CD14-positive monocyte (primary cell): ENCODE results near the gene THRAP3. TPM values are rescaled to one million over a fixed set of nuclear protein-coding genes. Genes with fewer than 3 reads are reported as not detected.

Experiments
- DNase-seq, 3 donors: peaks; one replicate each; pipeline ENCODE4 v3.0.0-alpha.2; 2011 to 2022
- H2AFZ ChIP-seq: 2 replicates; pipeline ENCODE4 v1.6.0; 2012; ENCODE audit warnings: mild to moderate bottlenecking, low read depth, low read length, inconsistent platforms; ENCODE audit not compliant: insufficient read depth, poor library complexity, severe bottlenecking
- H3K27ac ChIP-seq, 2 donors: 1 replicate in 1 of 2; 2 replicates in 1 of 2; pipeline ENCODE4 v1.5.1; 2012 to 2013; ENCODE audit warnings: low read length in 2 of 2, control low read depth in 1 of 2, inconsistent platforms in 1 of 2, low read depth in 1 of 2, mild to moderate bottlenecking in 1 of 2
- H3K27me3 ChIP-seq, 2 donors: one replicate each; pipeline versions ENCODE4 v1.6.0 to v1.6.1; 2011 to 2013; ENCODE audit warnings: low read length in 2 of 2; ENCODE audit not compliant: control insufficient read depth in 2 of 2, insufficient read depth in 2 of 2
- H3K36me3 ChIP-seq, 2 donors: replicated peaks in 1 of 2; 1 replicate in 1 of 2; 2 replicates in 1 of 2; pipeline versions ENCODE4 v1.5.1 to v1.6.1; 2012 to 2013; ENCODE audit warnings: low read length in 2 of 2, control low read depth in 1 of 2, inconsistent platforms in 1 of 2, mild to moderate bottlenecking in 1 of 2; ENCODE audit not compliant: insufficient read depth in 2 of 2, control insufficient read depth in 1 of 2
- H3K4me1 ChIP-seq, 2 donors: 1 replicate in 1 of 2; 2 replicates in 1 of 2; pipeline versions ENCODE4 v1.5.1 to v1.6.1; 2012 to 2013; ENCODE audit warnings: low read length in 2 of 2, control low read depth in 1 of 2, inconsistent platforms in 1 of 2, mild to moderate bottlenecking in 1 of 2, moderate library complexity in 1 of 2; ENCODE audit not compliant: insufficient read depth in 2 of 2, control insufficient read depth in 1 of 2
- H3K4me2 ChIP-seq: replicated peaks from 2 replicates; pipeline ENCODE3; 2012; ENCODE audit warnings: low read length, moderate library complexity, mild to moderate bottlenecking; ENCODE audit not compliant: poor library complexity, severe bottlenecking; ENCODE audit errors: extremely low read depth
- H3K4me3 ChIP-seq, 3 experiments: fragments of 200-600 bp in 1 of 3; sonication (generic) in 1 of 3; replicated peaks in 1 of 3; 1 replicate in 2 of 3; 2 replicates in 1 of 3; pipeline ENCODE4 v1.5.1; 2011 to 2013; ENCODE audit warnings: low read length in 3 of 3, mild to moderate bottlenecking in 3 of 3, control low read depth in 2 of 3, low read depth in 2 of 3, inconsistent platforms in 1 of 3, moderate library complexity in 1 of 3
- H3K79me2 ChIP-seq: 2 replicates; pipeline ENCODE4 v1.6.0; 2012; ENCODE audit warnings: mild to moderate bottlenecking, control low read depth, inconsistent platforms, low read length, moderate library complexity; ENCODE audit not compliant: insufficient read depth
- H3K9ac ChIP-seq: 2 replicates; pipeline ENCODE4 v1.6.0; 2017; ENCODE audit warnings: low read length, mild to moderate bottlenecking; ENCODE audit not compliant: insufficient read depth, poor library complexity, severe bottlenecking
- H3K9me3 ChIP-seq, 2 donors: replicated peaks in 1 of 2; 1 replicate in 1 of 2; 2 replicates in 1 of 2; pipeline versions ENCODE4 v1.5.1 to v1.6.1; 2012 to 2013; ENCODE audit warnings: low read length in 2 of 2, control low read depth in 1 of 2; ENCODE audit not compliant: control insufficient read depth in 1 of 2, insufficient read depth in 1 of 2
- H4K20me1 ChIP-seq: 2 replicates; pipeline ENCODE4 v1.6.0; 2012; ENCODE audit warnings: mild to moderate bottlenecking, low read length, control low read depth, moderate library complexity; ENCODE audit not compliant: insufficient read depth
- H3K27ac Mint-ChIP-seq, 7 donors: one replicate each; pipeline ENCODE4 v1.8.0; 2020; ENCODE audit warnings: mild to moderate bottlenecking in 7 of 7, mixed read lengths in 7 of 7, moderate library complexity in 6 of 7, inconsistent platforms in 2 of 7
- H3K27me3 Mint-ChIP-seq, 3 donors: one replicate each; pipeline ENCODE4 v1.8.0; 2021 to 2022; ENCODE audit warnings: low read depth in 3 of 3, mild to moderate bottlenecking in 3 of 3, mixed read lengths in 3 of 3, moderate library complexity in 3 of 3, inconsistent platforms in 1 of 3
- H3K36me3 Mint-ChIP-seq, 2 donors: one replicate each; pipeline ENCODE4 v1.8.0; 2020; ENCODE audit warnings: mixed read lengths in 2 of 2, inconsistent platforms in 1 of 2, mild to moderate bottlenecking in 1 of 2
- H3K4me1 Mint-ChIP-seq: one replicate; pipeline ENCODE4 v1.8.0; 2020; ENCODE audit warnings: mild to moderate bottlenecking, mixed read lengths
- H3K4me3 Mint-ChIP-seq, 2 donors: one replicate each; pipeline ENCODE4 v1.8.0; 2020; ENCODE audit warnings: mild to moderate bottlenecking in 2 of 2, mixed read lengths in 2 of 2, moderate library complexity in 1 of 2
- H3K9me3 Mint-ChIP-seq, 7 donors: one replicate each; pipeline ENCODE4 v1.8.0; 2020 to 2022; ENCODE audit warnings: mixed read lengths in 7 of 7, mild to moderate bottlenecking in 6 of 7, moderate library complexity in 6 of 7, inconsistent platforms in 2 of 7
- CTCF ChIP-seq: fragments of 200-600 bp; IDR thresholded peaks from one replicate; pipeline ENCODE4 v1.8.0; 2022; ENCODE audit warnings: antibody characterized with exemption, mild to moderate bottlenecking
- WGBS: methylation state at CpG from one replicate; pipeline ENCODE4 v1.1.5; 2013; ENCODE audit warnings: missing lambda C conversion rate; ENCODE audit not compliant: insufficient coverage; 5-methylcytosine and 5-hydroxymethylcytosine counted together
- intact Hi-C, 2 donors: fragments of 100-400 bp; cut with micrococcal nuclease; formaldehyde crosslinking; loops; one replicate each; pipeline versions ENCODE4 v1.15.0 to v1.15.1; 2023
- polyA plus RNA-seq, 3 donors: library from polyadenylated mRNA; depleted of rRNA in 1 of 3; unstranded in 2 of 3; stranded (reverse) in 1 of 3; fragments of 300-500 nt in 2 of 3; fragments of >200 nt in 1 of 3; fragmentation: Illumina TruSeq in 2 of 3; gene quantifications; 1 replicate in 2 of 3; 2 replicates in 1 of 3; pipeline ENCODE4 v1.2.3, GENCODE V29; 2012 to 2021

The THRAP3 gene
- polyA plus RNA-seq, 3 donors = 30.1 to 63.4 (median 35.7) TPM

GRCh38 chr1:36279789-36280296 lies 55.6 kb downstream of the THRAP3 start:
- Mint-ChIP-seq H3K27me3 (peaks cover 0 to 2% (median 0%) of the 10 kb centered on the region in 3 donors), H3K4me3 (no peak overlapping the region), H3K27ac (peak overlapping the region in 2 of 7 donors; percentile 79 to 87), H3K4me1 (no peaks in the 10 kb centered on the region), H3K36me3 (peaks cover 28 to 55% of the 10 kb centered on the region in 2 donors), H3K9me3 (no peaks in the 10 kb centered on the region)
- Histone ChIP-seq H4K20me1 (peaks cover 80% of the 10 kb centered on the region), H3K79me2 (peaks cover 62% of the 10 kb centered on the region), H3K27me3 (no peaks in the 10 kb centered on the region), H3K4me2 (no peak overlapping the region), H3K9me3 (no peaks in the 10 kb centered on the region), H2AFZ (no peak overlapping the region), H3K36me3 (peaks cover 30 to 58% of the 10 kb centered on the region in 2 donors), H3K4me1 (no peaks in the 10 kb centered on the region), H3K4me3 (no peak overlapping the region), H3K9ac (no peak overlapping the region), H3K27ac (no peak overlapping the region)
- no peak for TF ChIP-seq CTCF
- WGBS = 98% methylated on average over 4 of the region's 7 CpGs
- no peak for DNase-seq
- intact Hi-C loops = loop anchor here in 1 of 2 donors (10.0 kb wide), 1 partner anchor 95 kb away; no protein-coding TSS in a partner anchor

- H3K79me2 ChIP-seq = peaks cover 55% of the 10 kb centered on the region
- no peak overlapping the region for H2AFZ ChIP-seq
- Mint-ChIP-seq H3K4me3 (no peak overlapping the region), H3K36me3 (peaks cover 57 to 75% of the 10 kb centered on the region in 2 donors), H3K27me3 (no peaks in the 10 kb centered on the region), H3K9me3 (no peaks in the 10 kb centered on the region), H3K4me1 (peaks cover 2% of the 10 kb centered on the region), H3K27ac (no peak overlapping the region)
- H3K27ac ChIP-seq = peak overlapping the region in 1 of 2 donors; percentile 35
- 100% methylated on average over 1 of the region's 1 CpG for WGBS
- no peak overlapping the region for H3K4me2 ChIP-seq
- no peak for TF ChIP-seq CTCF
- peaks cover 63 to 92% of the 10 kb centered on the region in 2 donors for H3K36me3 ChIP-seq
- no peak overlapping the region for H3K9ac ChIP-seq
- peaks cover 91% of the 10 kb centered on the region for H4K20me1 ChIP-seq
- no peak overlapping the region for H3K4me3 ChIP-seq
- no peaks in the 10 kb centered on the region for H3K27me3 ChIP-seq
- DNase-seq = no peak
- H3K4me1 ChIP-seq = no peaks in the 10 kb centered on the region
- intact Hi-C loops = loop anchor here (2.0 to 10.0 kb wide), 2 partner anchors 99 to 135 kb away; partner anchors contain the start of gene TRAPPC3 (in 1 of the 2)
- H3K9me3 ChIP-seq = no peaks in the 10 kb centered on the region
Measured at GRCh38 chr1:36284061-36284460, 59.8 kb downstream of the THRAP3 start.
